ENCODE results near the gene GSTA2. TPM values are rescaled to one million over a fixed set of nuclear protein-coding genes. Genes with fewer than 3 reads are reported as not detected.
"Not testable (repeated sequence)": the region's sequence is repeated elsewhere in the genome, so short reads cannot be mapped to it uniquely, and the experiment has no call there.

Gene GSTA2
- total RNA-seq, 1 donor from 2014 or later: not detected

DNA sequence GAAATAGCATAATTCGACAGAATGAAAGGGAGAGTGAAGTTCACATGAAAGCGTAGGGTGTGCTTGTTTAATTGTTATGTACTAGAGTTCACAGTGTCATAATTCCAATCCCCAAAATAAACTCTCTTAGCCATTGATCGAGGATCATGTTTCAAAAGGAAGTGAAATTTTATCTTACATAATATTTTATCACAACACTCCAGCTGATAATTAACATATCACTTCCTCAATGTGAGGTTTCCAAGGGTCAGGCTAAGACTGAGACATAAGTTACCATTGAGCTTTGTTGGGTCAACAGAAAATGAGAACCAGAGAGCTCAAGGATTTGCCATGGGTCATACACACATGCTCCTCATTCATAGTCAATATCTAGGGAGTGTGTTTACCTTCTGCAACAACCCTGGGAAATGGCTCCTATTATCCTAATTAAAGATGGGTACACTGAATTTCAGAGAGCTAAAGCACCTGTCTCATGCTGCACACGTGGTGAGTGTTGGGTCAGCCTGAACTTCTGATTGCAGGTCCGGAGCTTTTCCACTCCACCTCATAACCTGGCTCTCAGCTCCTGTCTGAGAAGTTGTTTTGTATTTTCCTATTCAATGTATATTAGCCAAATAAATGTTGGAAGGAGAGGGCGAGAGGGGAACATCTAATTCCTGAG, 3.0 kb downstream of the GSTA2 start:
- no peak for DNase-seq

DNA sequence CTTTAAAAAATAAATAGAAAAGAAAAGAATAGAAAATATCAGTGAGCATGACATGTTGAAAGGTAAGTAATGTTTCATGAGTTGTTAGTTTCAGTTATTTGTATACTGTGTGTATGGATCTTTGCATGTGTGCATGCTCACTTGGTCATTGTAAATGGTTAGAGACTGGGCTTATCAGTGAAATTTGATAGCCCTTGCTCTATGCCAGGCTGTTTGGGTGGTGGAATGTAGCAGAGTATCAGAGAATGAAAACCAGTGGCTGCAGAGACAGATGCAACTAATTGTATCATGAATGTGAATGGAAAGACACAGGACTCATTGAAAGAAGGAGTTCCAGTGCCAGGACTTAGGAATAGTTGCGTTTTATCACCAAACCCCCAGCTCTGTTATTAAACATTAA, 4.2 kb downstream of the GSTA2 start:
- no peak for DNase-seq

DNA sequence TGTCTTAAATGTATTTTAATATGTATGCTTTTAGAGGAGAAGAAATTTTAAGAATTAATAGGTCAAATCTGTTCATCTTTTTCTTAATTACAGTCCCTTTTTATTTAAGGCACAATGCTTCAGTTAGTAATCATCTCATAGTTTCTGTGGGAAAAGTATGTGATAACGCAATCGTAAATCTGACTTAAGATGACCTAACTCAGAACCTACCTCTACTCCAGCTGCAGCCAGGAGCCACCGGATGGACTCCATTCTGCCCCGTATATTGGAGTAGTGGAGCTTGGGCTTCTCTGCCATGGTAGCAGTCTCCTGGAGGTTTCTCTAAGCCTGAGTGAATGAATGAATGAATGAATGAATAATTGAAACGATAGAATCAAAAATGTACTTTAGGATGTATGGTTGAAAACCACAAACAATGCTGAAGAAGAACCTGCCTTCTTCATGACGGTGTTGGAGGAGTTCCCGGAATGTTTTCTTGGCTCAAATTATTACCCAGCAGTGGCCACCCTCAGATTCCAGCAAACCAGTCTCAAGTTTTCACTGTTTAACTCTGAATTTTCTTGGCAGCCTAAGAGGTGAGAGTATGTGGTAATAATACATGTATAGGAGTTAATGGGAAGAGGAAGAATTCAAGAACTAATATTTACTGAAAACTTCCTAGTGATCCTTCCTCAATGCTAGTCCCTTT, 5.5 kb downstream of the GSTA2 start:
- not testable (repeated sequence) for DNase-seq

- DNase-seq: no peak
These were observed 8.8 kb downstream of the GSTA2 start for GRCh38 chr6:52754443-52754842.

- DNase-seq: not testable (repeated sequence)
These were observed 10.1 kb downstream of the GSTA2 start for GRCh38 chr6:52753137-52753536.

DNA sequence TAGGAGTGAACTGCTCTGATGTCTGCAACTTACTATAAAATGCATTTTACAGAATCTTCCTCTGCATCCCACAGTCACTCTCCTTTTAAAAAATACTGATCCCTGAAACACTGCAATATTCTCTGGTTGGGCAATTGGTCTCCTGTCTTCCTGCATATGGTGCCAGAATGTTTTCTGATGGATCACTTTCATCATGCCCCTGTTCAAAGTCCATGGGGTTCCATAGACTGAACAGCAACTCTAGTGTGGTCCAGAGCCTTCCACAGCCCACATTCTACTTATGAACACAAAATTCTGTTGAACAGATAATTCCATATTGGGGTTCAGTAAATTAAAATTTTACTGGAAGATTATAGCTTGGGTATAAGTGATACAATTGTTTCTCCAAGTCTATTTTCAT, 11.0 kb downstream of the GSTA2 start:
- no peak for DNase-seq

- no peak for DNase-seq
These were observed 13.6 kb downstream of the GSTA2 start for GRCh38 chr6:52749556-52750152.

DNA sequence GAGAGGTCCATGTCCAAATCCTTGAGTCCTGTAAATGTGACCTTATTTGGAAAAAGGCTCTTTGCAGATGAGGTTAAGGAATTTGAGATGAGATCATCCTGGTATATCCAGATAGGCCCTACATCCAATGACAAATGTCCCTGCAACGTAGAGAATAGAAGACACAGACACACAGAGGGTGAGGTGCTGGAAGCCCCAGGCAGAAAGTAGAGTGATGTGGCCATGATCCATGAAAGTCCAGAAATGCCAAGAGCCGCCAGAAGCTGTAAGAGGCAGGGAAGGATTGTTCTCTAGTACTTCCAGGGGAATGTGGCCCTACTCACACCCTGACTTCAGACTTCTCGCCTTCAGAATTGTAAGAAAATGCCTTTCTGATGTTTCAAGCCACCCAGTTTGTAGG, 16.0 kb downstream of the GSTA2 start:
- DNase-seq: not testable (repeated sequence)

- no peak for DNase-seq
These were observed 17.1 kb downstream of the GSTA2 start for GRCh38 chr6:52746213-52746612.

DNA sequence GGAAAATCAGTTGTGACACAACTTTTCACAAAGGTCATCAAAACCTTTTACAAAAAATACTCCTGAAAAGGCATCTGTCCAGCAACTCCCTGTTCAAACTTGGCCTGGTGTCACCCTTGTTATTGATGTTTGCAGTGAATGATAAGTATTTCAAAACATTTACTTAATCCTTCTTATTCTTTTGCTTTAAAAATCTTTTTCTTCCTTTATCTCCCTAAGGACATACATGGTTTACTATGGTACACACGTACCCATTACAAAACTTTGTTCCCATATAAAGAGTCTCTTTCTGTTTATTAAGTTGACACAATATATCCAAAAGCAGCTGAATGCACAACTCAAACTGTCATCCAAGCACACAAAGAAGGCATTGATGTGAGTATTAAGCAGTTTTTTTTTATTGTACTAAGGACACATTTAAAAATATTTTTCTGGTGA, 17.5 kb downstream of the GSTA2 start:
- DNase-seq: no peak

GRCh38 chr6:52741872-52742271, 21.4 kb downstream of the GSTA2 start:
- no peak for DNase-seq

DNA sequence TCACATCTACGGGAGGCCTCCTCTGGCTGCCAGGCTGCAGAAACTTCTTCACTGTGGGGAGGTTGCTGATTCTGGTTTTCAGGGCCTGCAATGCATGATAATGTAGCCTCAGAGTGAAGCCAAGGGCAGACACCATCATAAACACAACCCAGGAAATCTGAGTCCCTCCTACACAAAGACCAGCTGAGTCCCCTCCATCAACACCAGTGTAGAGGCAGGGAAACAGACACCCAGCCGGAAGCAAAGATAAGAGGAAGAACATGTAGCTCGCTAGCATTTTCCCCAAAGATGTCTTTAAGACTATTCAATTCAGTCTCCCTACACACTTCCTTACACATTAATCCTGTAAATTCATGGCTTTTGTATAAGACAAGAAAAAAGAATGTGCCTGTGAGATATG, 23.6 kb downstream of the GSTA2 start:
- DNase-seq: no peak

- DNase-seq: no peak
These were observed 24.1 kb downstream of the GSTA2 start for GRCh38 chr6:52739134-52739533.

GRCh38 chr6:52736145-52736544, 27.1 kb downstream of the GSTA2 start:
- DNase-seq: no peak

DNA sequence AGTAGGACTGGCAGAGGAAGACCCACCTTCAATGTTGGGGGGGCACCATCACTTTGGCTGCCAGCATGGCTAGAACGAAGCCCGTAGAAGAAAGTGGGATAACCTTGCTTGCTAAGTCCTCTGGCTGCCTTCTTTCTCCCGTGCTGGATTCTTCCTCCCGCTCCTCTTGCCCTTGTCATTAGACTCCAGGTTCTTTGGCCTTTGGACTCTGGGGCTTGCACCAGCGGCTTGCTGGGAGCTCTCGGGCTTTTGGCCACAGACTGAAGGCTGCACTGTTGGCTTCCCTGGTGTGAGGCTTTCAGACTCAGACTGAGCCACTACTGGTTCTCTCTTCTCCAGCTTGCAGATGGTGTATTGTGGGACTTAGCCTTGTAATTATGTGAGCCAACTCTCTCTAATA, 28.2 kb downstream of the GSTA2 start:
- DNase-seq: no peak

DNA sequence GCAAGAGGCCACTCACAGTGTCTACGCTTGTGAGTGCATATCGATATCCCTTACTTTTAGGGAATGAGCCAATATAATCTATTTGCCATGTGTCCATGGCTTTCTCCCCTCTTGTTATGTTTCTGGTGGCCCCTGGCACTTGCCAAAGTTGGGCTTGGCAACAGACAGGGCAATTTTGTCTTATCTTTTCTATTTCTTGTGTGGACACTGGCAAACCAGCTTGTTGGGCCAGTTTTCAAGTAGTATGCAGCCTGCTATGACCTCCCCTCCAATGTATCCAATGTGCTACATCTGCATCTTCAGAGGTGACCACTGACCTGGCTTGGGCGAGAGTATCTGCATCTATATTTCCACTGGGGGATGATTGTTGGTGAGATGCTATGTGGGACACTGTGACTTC, 29.2 kb downstream of the GSTA2 start:
- DNase-seq: no peak

- DNase-seq: no peak
These were observed 30.1 kb downstream of the GSTA2 start for GRCh38 chr6:52733172-52733571.

GRCh38 chr6:52731719-52732118, 31.6 kb downstream of the GSTA2 start:
- DNase-seq: no peak

GRCh38 chr6:52729576-52729975, 33.7 kb downstream of the GSTA2 start:
- no peak for DNase-seq

DNA sequence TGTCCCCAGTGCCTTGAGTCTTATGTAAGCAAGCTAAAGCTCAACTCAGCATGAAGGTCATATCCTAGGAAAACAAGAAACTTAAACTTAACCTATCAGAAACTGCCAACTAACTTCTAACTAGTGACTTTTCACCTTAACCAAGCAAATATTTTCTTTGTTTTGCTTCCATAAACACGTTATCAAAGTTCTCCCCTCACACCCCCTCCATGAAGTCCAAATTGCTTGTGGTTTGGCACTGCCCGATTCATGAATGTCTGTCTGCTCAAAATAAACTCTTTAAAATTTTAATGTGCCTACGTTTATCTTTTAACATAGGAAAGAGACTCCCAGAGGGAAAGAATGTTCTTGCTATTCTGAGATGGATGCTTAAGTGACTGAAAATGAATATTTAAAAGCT, 34.9 kb downstream of the GSTA2 start:
- no peak for DNase-seq

- no peak for DNase-seq
These were observed 35.4 kb downstream of the GSTA2 start for GRCh38 chr6:52727908-52728307.

DNA sequence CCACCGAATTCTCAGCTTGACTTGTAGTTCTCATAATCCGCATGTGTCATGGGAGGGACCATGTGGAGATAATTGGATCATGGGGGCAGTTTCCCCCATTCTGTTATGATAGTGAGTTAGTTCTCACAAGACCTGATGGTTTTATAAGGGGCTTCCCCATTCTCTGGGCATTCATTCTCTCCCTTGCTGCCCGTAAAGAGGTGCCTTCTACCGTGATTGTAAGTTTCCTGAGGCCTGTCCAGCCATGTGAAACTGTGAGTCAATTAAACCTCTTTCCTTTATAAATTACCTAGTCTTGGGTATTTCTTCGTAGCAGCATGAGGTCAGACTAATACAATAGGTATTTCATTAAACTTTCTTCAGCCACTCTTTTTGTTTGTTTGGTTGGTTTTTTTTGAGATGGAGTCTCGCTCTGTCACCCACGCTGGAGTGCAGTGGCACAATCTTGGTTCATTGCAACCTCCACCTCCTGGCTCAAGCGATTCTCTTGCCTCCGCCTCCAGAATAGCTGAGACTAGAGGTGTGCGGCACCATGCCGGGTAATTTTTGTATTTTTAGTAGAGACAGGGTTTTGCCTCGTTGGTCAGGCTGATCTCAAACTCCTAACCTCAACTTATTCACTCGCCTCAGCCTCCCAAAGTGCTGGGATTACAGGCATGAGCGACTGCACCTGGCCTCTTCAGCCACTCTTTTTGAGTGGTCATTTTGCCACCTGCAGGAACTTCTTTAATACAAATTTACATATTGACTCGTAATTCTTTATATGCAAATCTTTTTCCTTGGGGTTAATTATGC, 36.3 kb downstream of the GSTA2 start:
- no peak for DNase-seq

GRCh38 chr6:52726193-52726542, 37.1 kb downstream of the GSTA2 start:
- no peak for DNase-seq

Measured in tongue (tissue), 2 donors.